GM23338 (cell line): Measurements from ENCODE around the gene PPP1R16B. TPM values are rescaled to one million over a fixed set of nuclear protein-coding genes. Genes with fewer than 3 reads are reported as not detected.

ENCODE experiments used
- ATAC-seq: fragments of 200-7000 bp; cut with Tn5 transposase; 3 replicates; pipeline ENCODE4 v1.9.1; 2020
- DNase-seq: peaks from one replicate; pipeline ENCODE4 v3.0.0-alpha.2; 2015; ENCODE audit warnings: low spot score
- H2AFZ ChIP-seq: fragments of 200-600 bp; sonication (generic); 2 replicates; pipeline ENCODE4 v1.8.0; 2016; ENCODE audit warnings: antibody characterized with exemption, mild to moderate bottlenecking, moderate library complexity
- H3F3A ChIP-seq: fragments of 200-600 bp; sonication (generic); replicated peaks from 2 replicates; pipeline ENCODE4 v1.8.0; 2017; ENCODE audit warnings: antibody characterized with exemption, mixed run types, low read depth
- H3K27ac ChIP-seq: fragments of 200-600 bp; sonication (generic); 2 replicates; pipeline ENCODE4 v1.6.1; 2016; ENCODE audit warnings: low read depth
- H3K27me3 ChIP-seq: fragments of 200-600 bp; sonication (generic); 2 replicates; pipeline ENCODE4 v1.8.0; 2016; ENCODE audit warnings: mild to moderate bottlenecking, mixed run types, moderate library complexity; ENCODE audit not compliant: insufficient read depth
- H3K36me3 ChIP-seq: fragments of 200-600 bp; sonication (generic); 2 replicates; pipeline ENCODE4 v1.8.0; 2016; ENCODE audit warnings: mild to moderate bottlenecking; ENCODE audit not compliant: insufficient read depth
- H3K4me1 ChIP-seq: fragments of 200-600 bp; sonication (generic); 2 replicates; pipeline ENCODE4 v1.8.0; 2016; ENCODE audit warnings: mild to moderate bottlenecking, moderate library complexity; ENCODE audit not compliant: insufficient read depth
- H3K4me2 ChIP-seq: fragments of 200-600 bp; sonication (generic); 2 replicates; pipeline ENCODE4 v1.7.1; 2017; ENCODE audit warnings: mixed run types
- H3K4me3 ChIP-seq: fragments of 200-600 bp; sonication (generic); 2 replicates; pipeline ENCODE4 v1.6.1; 2016; ENCODE audit warnings: mixed run types
- H3K79me2 ChIP-seq: fragments of 200-600 bp; sonication (generic); replicated peaks from 2 replicates; pipeline ENCODE4 v1.8.0; 2017; ENCODE audit warnings: mild to moderate bottlenecking; ENCODE audit not compliant: insufficient read depth
- H3K9me2 ChIP-seq: fragments of 200-600 bp; sonication (generic); 2 replicates; pipeline ENCODE4 v1.8.0; 2017; ENCODE audit not compliant: insufficient read depth
- H4K20me1 ChIP-seq: fragments of 200-600 bp; sonication (generic); replicated peaks from 2 replicates; pipeline ENCODE4 v1.8.0; 2017; ENCODE audit warnings: mild to moderate bottlenecking; ENCODE audit not compliant: insufficient read depth
- H3K27ac Mint-ChIP-seq: 2 replicates; pipeline ENCODE4 v1.8.0; 2020; ENCODE audit warnings: inconsistent platforms, mild to moderate bottlenecking, moderate library complexity, mixed read lengths
- H3K27me3 Mint-ChIP-seq: 3 replicates; pipeline ENCODE4 v1.8.0; 2022; ENCODE audit warnings: low read depth, mild to moderate bottlenecking, moderate library complexity, mixed read lengths, inconsistent platforms; ENCODE audit not compliant: insufficient read depth, poor library complexity
- H3K36me3 Mint-ChIP-seq: 3 replicates; pipeline ENCODE4 v1.8.0; 2021; ENCODE audit warnings: low read depth, mild to moderate bottlenecking, inconsistent platforms, moderate library complexity, mixed read lengths
- H3K4me1 Mint-ChIP-seq: 3 replicates; pipeline ENCODE4 v1.8.0; 2020; ENCODE audit warnings: mild to moderate bottlenecking, inconsistent platforms, mixed read lengths
- H3K4me3 Mint-ChIP-seq: 3 replicates; pipeline ENCODE4 v1.8.0; 2021; ENCODE audit warnings: moderate library complexity, mild to moderate bottlenecking, inconsistent platforms, mixed read lengths
- H3K9me3 Mint-ChIP-seq: 3 replicates; pipeline ENCODE4 v1.8.0; 2020; ENCODE audit warnings: moderate library complexity, mild to moderate bottlenecking, inconsistent platforms, mixed read lengths
- CREB1 ChIP-seq: fragments of 250-450 bp; sonication (Bioruptor Pico); IDR thresholded peaks from 2 replicates; pipeline ENCODE4 v1.5.0; 2020; ENCODE audit warnings: low read depth, mild to moderate bottlenecking, moderate library complexity
- POLR2AphosphoS5 ChIP-seq: IDR thresholded peaks from 2 replicates; pipeline ENCODE4 v1.6.1; 2016; ENCODE audit warnings: antibody characterized with exemption, low read depth
- REST ChIP-seq: IDR thresholded peaks from one replicate; pipeline ENCODE4 v1.6.1; 2018; ENCODE audit warnings: antibody characterized with exemption; ENCODE audit not compliant: unreplicated experiment
- STAT1 ChIP-seq: IDR thresholded peaks from one replicate; pipeline ENCODE4 v1.6.1; 2016; ENCODE audit warnings: antibody characterized with exemption; ENCODE audit not compliant: unreplicated experiment
- ZNF462 ChIP-seq: fragments of 250-450 bp; sonication (Bioruptor Pico); IDR thresholded peaks from 2 replicates; pipeline ENCODE4 v1.5.0; 2020; ENCODE audit warnings: mild to moderate bottlenecking, moderate library complexity
- polyA plus RNA-seq: library from polyadenylated mRNA; unstranded; fragments of >200 nt; fragmentation: Nextera tagmentation; extraction: Ambion mirVana; gene quantifications from 2 replicates; pipeline ENCODE4 v1.2.1, GENCODE V29; 2016
- total RNA-seq: library from RNA; depleted of rRNA; stranded (reverse); fragments of >200 nt; shearing (Covaris generic); gene quantifications from 2 replicates; pipeline ENCODE4 v1.2.3, GENCODE V29; 2014

The PPP1R16B gene
- total and polyA plus RNA-seq, 2 experiments from 2014 or later: 1.6 to 11.5 TPM

GRCh38 chr20:38825901-38826625 is 20.6 kb downstream of the PPP1R16B start:
- peak overlapping the region; percentile 66; the same call in 1 of the 2 replicates for H3K27ac Mint-ChIP-seq
- H3K4me3 ChIP-seq: peak overlapping the region; percentile 37
- ATAC-seq: peak; percentile 89

DNA sequence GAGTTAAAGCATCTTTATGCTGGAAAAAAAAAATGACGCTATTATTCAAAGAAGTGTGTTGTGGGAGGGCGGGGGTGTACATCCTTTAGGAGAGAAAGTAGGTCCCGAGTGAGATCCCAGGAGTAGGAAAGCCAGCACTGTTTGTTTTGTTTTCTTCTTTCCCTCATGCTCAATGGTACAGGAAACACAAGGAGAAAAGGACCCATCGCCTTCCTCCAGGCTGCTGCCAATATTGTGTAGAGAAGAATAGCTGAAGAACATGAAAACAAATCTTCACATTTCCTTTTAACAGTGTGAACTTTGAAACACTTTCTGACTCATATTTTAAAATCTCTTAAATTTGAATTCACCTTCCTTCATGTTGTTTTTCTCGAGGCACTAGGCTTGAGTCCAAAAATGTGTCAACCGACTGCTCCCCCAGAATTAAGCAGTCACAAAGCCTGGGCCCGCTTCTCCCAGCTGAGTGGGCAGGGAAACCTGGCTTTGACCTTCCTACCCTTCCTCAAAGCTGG is 22.3 kb downstream of the PPP1R16B start:
- H3K36me3 Mint-ChIP-seq: no peaks in the 10 kb centered on the region
- TF ChIP-seq POLR2AphosphoS5: no peak
- no peak for TF ChIP-seq ZNF462 (CRISPR knock-in tag)
- no peak for TF ChIP-seq REST
- Histone ChIP-seq H3K4me1 (peaks cover 20% of the 10 kb centered on the region), H3K27ac (no peak overlapping the region), H3K4me2 (no peak overlapping the region), H3K79me2 (peaks cover 6% of the 10 kb centered on the region; the same call in 1 of the 2 replicates), H4K20me1 (no peaks in the 10 kb centered on the region; the same call in 1 of the 2 replicates), H3K36me3 (peaks cover 5% of the 10 kb centered on the region; the same call in 1 of the 2 replicates), H3K4me3 (no peak overlapping the region), H3F3A (no peaks in the 10 kb centered on the region), H3K9me2 (no peaks in the 10 kb centered on the region), H2AFZ (no peak overlapping the region), H3K27me3 (no peaks in the 10 kb centered on the region)
- ATAC-seq: no peak
- no peak overlapping the region for H3K4me3 Mint-ChIP-seq
- H3K4me1 Mint-ChIP-seq: peaks cover 34% of the 10 kb centered on the region
- H3K27me3 Mint-ChIP-seq: peaks cover 8% of the 10 kb centered on the region
- no peak for DNase-seq
- no peak overlapping the region for H3K27ac Mint-ChIP-seq
- H3K9me3 Mint-ChIP-seq: no peaks in the 10 kb centered on the region; the same call in 2 of the 3 replicates

More at GRCh38 chr20:38825901-38826625, 20.6 kb downstream of the PPP1R16B start:
- Histone ChIP-seq H3K79me2 (peaks cover 11% of the 10 kb centered on the region; the same call in 1 of the 2 replicates), H4K20me1 (no peaks in the 10 kb centered on the region; the same call in 1 of the 2 replicates), H2AFZ (no peak overlapping the region), H3K27me3 (no peaks in the 10 kb centered on the region), H3F3A (no peaks in the 10 kb centered on the region), H3K27ac (peak overlapping the region; percentile 80), H3K4me2 (peak overlapping the region; percentile 65), H3K9me2 (no peaks in the 10 kb centered on the region), H3K36me3 (peaks cover 5% of the 10 kb centered on the region; the same call in 1 of the 2 replicates), H3K4me1 (peaks cover 20% of the 10 kb centered on the region)
- H3K4me3 Mint-ChIP-seq: no peak overlapping the region; the same call in 2 of the 3 replicates
- no peaks in the 10 kb centered on the region for H3K36me3 Mint-ChIP-seq
- peaks cover 8% of the 10 kb centered on the region for H3K27me3 Mint-ChIP-seq
- no peaks in the 10 kb centered on the region; the same call in 2 of the 3 replicates for H3K9me3 Mint-ChIP-seq
- TF ChIP-seq CREB1 (no peak), STAT1 (no peak)
- peak; percentile 79 for DNase-seq
- peaks cover 32% of the 10 kb centered on the region for H3K4me1 Mint-ChIP-seq
